GM12878 (cell line): ENCODE data around the gene NPLOC4. TPM values are rescaled to one million over a fixed set of nuclear protein-coding genes. Genes with fewer than 3 reads are reported as not detected.

Source experiments
- ATAC-seq: fragments of 200-7000 bp; cut with Tn5 transposase; 3 replicates; pipeline ENCODE4 v1.9.1; 2020; ENCODE audit warnings: mild to moderate bottlenecking, moderate library complexity
- BruUV-seq: library from RNA; stranded (reverse); fragments of 400-500 nt; replicated peaks from 2 replicates; lab custom pipeline; 2021; lab: Mats Ljungman, UMichigan
- CTCF ChIA-PET: fragments of 300-600 bp; sonication (Branson Sonifier 250); formaldehyde crosslinking; extraction: SDS; loops from one replicate; lab custom pipeline; 2021; ENCODE audit warnings: inconsistent platforms; lab: Yijun Ruan, JAX
- POLR2A ChIA-PET: fragments of 350-600 bp; formaldehyde crosslinking; extraction: SDS; loops from one replicate; lab custom pipeline; 2021; ENCODE audit warnings: inconsistent platforms; lab: Charles Lee
- RAD21 ChIA-PET: fragments of 300-600 bp; sonication (Branson Sonifier 250); formaldehyde crosslinking; loops from one replicate; lab custom pipeline; 2023; ENCODE audit warnings: antibody characterized with exemption; ENCODE audit not compliant: unreplicated experiment; lab: Charles Lee
- SMC1A ChIA-PET: fragments of 300-600 bp; sonication (Branson Sonifier 250); formaldehyde crosslinking; loops from one replicate; lab custom pipeline; 2023; ENCODE audit not compliant: unreplicated experiment, uncharacterized antibody; lab: Charles Lee
- DNase-seq: peaks from one replicate; pipeline ENCODE4 v3.0.0-alpha.2; 2011; ENCODE audit warnings: low read depth, low spot score
- FAIRE-seq: peaks from 3 replicates; lab custom pipeline; 2011; peaks lifted over from hg19 to GRCh38; lab: Jason Lieb, UNC
- H2AFZ ChIP-seq: 2 replicates; pipeline ENCODE4 v1.6.0; 2011; ENCODE audit warnings: low read depth, low read length, control low read depth; ENCODE audit not compliant: control insufficient read depth
- H3K27ac ChIP-seq: 2 replicates; pipeline ENCODE4 v1.5.1; 2011; ENCODE audit warnings: control low read depth; ENCODE audit not compliant: control insufficient read depth, insufficient read depth
- H3K27me3 ChIP-seq, 2 experiments: replicated peaks in 1 of 2; 2 replicates each; pipeline versions ENCODE4 v1.6.0 to v1.6.1; 2011; ENCODE audit warnings: low read length in 1 of 2; ENCODE audit not compliant: control insufficient read depth in 2 of 2, insufficient read depth in 2 of 2
- H3K36me3 ChIP-seq, 2 experiments: 2 replicates each; pipeline ENCODE4 v1.5.1; 2011; ENCODE audit warnings: low read length in 1 of 2; ENCODE audit not compliant: control insufficient read depth in 2 of 2, insufficient read depth in 2 of 2
- H3K4me1 ChIP-seq: 2 replicates; pipeline ENCODE4 v1.6.1; 2011; ENCODE audit warnings: mild to moderate bottlenecking, low read length, moderate library complexity, mixed read lengths; ENCODE audit not compliant: control insufficient read depth, insufficient read depth
- H3K4me2 ChIP-seq: 2 replicates; pipeline ENCODE4 v1.6.0; 2011; ENCODE audit warnings: control low read depth; ENCODE audit not compliant: control insufficient read depth, insufficient read depth
- H3K4me3 ChIP-seq: fragments of 200-600 bp; sonication (generic); 2 replicates; pipeline ENCODE4 v1.5.1; 2016
- H3K79me2 ChIP-seq: 2 replicates; pipeline ENCODE4 v1.6.0; 2011; ENCODE audit warnings: low read length; ENCODE audit not compliant: control insufficient read depth, insufficient read depth
- H3K9ac ChIP-seq: 2 replicates; pipeline ENCODE4 v1.8.0; 2011; ENCODE audit warnings: low read length, control low read depth, mixed read lengths; ENCODE audit not compliant: control insufficient read depth, insufficient read depth
- H3K9me3 ChIP-seq: replicated peaks from 3 replicates; pipeline ENCODE4 v1.5.1; 2011; ENCODE audit warnings: mild to moderate bottlenecking, low read length; ENCODE audit not compliant: control insufficient read depth, insufficient read depth
- H4K20me1 ChIP-seq: 2 replicates; pipeline ENCODE4 v1.6.0; 2011; ENCODE audit not compliant: control insufficient read depth, insufficient read depth
- BCL11A ChIP-seq: IDR thresholded peaks from 2 replicates; pipeline ENCODE4 v1.6.1; 2011; ENCODE audit warnings: low read depth, low read length
- BHLHE40 ChIP-seq, 2 experiments: fragments of 450-650 bp in 1 of 2; IDR thresholded peaks; 2 replicates each; pipeline ENCODE4 v1.6.1; 2011 to 2017; ENCODE audit warnings: low read depth in 2 of 2, borderline replicate concordance in 1 of 2, improper control_type of control experiment in 1 of 2, low read length in 1 of 2, mild to moderate bottlenecking in 1 of 2
- CEBPZ ChIP-seq: fragments of 150-350 bp; IDR thresholded peaks from 2 replicates; pipeline ENCODE4 v1.6.1; 2016; ENCODE audit warnings: low read depth, low read length
- FOXK2 ChIP-seq: fragments of 450-650 bp; IDR thresholded peaks from 2 replicates; pipeline ENCODE4 v1.6.1; 2017; ENCODE audit warnings: mild to moderate bottlenecking, moderate library complexity
- GATAD2B ChIP-seq: fragments of 450-650 bp; conservative IDR thresholded peaks from 2 replicates; pipeline ENCODE4 v1.6.1; 2017; ENCODE audit warnings: low read depth, mild to moderate bottlenecking, moderate library complexity
- IKZF1 ChIP-seq: fragments of 450-650 bp; conservative IDR thresholded peaks from 2 replicates; pipeline ENCODE4 v1.6.1; 2017; ENCODE audit warnings: antibody characterized with exemption, mild to moderate bottlenecking
- JUNB ChIP-seq: IDR thresholded peaks from 2 replicates; pipeline ENCODE4 v1.6.1; 2016; ENCODE audit warnings: antibody characterized with exemption, mild to moderate bottlenecking
- LARP7 ChIP-seq: fragments of 450-650 bp; IDR thresholded peaks from 2 replicates; pipeline ENCODE4 v1.6.1; 2017; ENCODE audit warnings: mild to moderate bottlenecking
- PAX5 ChIP-seq: IDR thresholded peaks from 2 replicates; pipeline ENCODE4 v1.6.1; 2011; ENCODE audit warnings: low read depth, low read length, borderline replicate concordance
- PAX8 ChIP-seq: fragments of 450-650 bp; IDR thresholded peaks from 2 replicates; pipeline ENCODE4 v1.6.1; 2017; ENCODE audit warnings: mild to moderate bottlenecking, moderate library complexity
- PBX3 ChIP-seq: IDR thresholded peaks from 2 replicates; pipeline ENCODE4 v1.6.1; 2011; ENCODE audit warnings: mild to moderate bottlenecking, low read depth, low read length, moderate library complexity; ENCODE audit not compliant: insufficient replicate concordance
- RAD21 ChIP-seq: IDR thresholded peaks from 2 replicates; pipeline ENCODE4 v1.6.1; 2011; ENCODE audit warnings: mild to moderate bottlenecking, low read depth, low read length, moderate library complexity; ENCODE audit not compliant: insufficient read depth
- RB1 ChIP-seq: fragments of 450-650 bp; formaldehyde crosslinking; IDR thresholded peaks from 2 replicates; pipeline ENCODE4 v1.6.1; 2017; ENCODE audit warnings: mild to moderate bottlenecking, borderline replicate concordance
- RELB ChIP-seq: fragments of 450-650 bp; IDR thresholded peaks from 2 replicates; pipeline ENCODE4 v1.6.1; 2017; ENCODE audit warnings: low read depth, mild to moderate bottlenecking, moderate library complexity
- SIN3A ChIP-seq: IDR thresholded peaks from 2 replicates; pipeline ENCODE4 v1.6.1; 2012; ENCODE audit warnings: low read depth, low read length, improper control_type of control experiment
- SMAD1 ChIP-seq: fragments of 450-650 bp; IDR thresholded peaks from 2 replicates; pipeline ENCODE4 v1.6.1; 2018; ENCODE audit warnings: mild to moderate bottlenecking, low read depth; ENCODE audit not compliant: partially characterized antibody
- TCF12 ChIP-seq: IDR thresholded peaks from 2 replicates; pipeline ENCODE4 v1.6.1; 2011; ENCODE audit warnings: low read depth, mild to moderate bottlenecking, low read length
- TCF3 ChIP-seq: IDR thresholded peaks from 2 replicates; pipeline ENCODE4 v1.6.1; 2012; ENCODE audit warnings: low read depth, mild to moderate bottlenecking, low read length, borderline replicate concordance; ENCODE audit not compliant: insufficient read depth
- YBX1 ChIP-seq: fragments of 450-650 bp; IDR thresholded peaks from 2 replicates; pipeline ENCODE4 v1.6.1; 2016; ENCODE audit warnings: antibody characterized with exemption
- ZNF207 ChIP-seq: fragments of 450-650 bp; IDR thresholded peaks from 2 replicates; pipeline ENCODE4 v1.6.1; 2014; ENCODE audit warnings: antibody characterized with exemption, mild to moderate bottlenecking, borderline replicate concordance
- WGBS: methylation state at CpG from one replicate; pipeline ENCODE4 v1.1.6; 2016; ENCODE audit warnings: low lambda C conversion rate; ENCODE audit not compliant: insufficient replicate concordance, insufficient coverage; ENCODE audit errors: missing lambda C conversion rate; 5-methylcytosine and 5-hydroxymethylcytosine counted together
- in situ Hi-C: fragments of 300-500 bp; cut with MboI; formaldehyde crosslinking; loops from 9 replicates; pipeline ENCODE4 v1.14.3; 2018; ENCODE audit warnings: mixed read lengths
- intact Hi-C: fragments of 100-400 bp; cut with micrococcal nuclease; formaldehyde crosslinking; loops from one replicate; pipeline ENCODE4 v1.14.2; 2022; ENCODE audit not compliant: unreplicated experiment
- polyA plus RNA-seq, 11 experiments: library from polyadenylated mRNA; depleted of rRNA in 4 of 11; unstranded in 6 of 11; stranded (reverse) in 5 of 11; fragments of >200 nt; fragmentation: Nextera tagmentation in 4 of 11; fragmentation: Illumina TruSeq in 1 of 11; extraction: Ambion mirVana in 4 of 11; extraction: Trizol in 1 of 11; gene quantifications; 1 replicate in 1 of 11; 2 replicates in 10 of 11; pipeline versions ENCODE4 v1.2.1 to v1.2.3, GENCODE V29; 2011 to 2016; ENCODE audit warnings: inconsistent platforms in 2 of 11, missing spikeins in 2 of 11, low read depth in 1 of 11
- total RNA-seq, 4 experiments: library from RNA; depleted of rRNA in 3 of 4; stranded (reverse); fragments of >200 nt in 3 of 4; fragmentation: Illumina TruSeq in 1 of 4; extraction: Trizol in 1 of 4; gene quantifications; 2 replicates each; pipeline versions ENCODE4 v1.2.1 to v1.2.3, GENCODE V29; 2013 to 2021

Gene NPLOC4
- total and polyA plus RNA-seq, 10 of the 15 experiments (the other 5 are each of a cell fraction or from before 2014, with no cell fraction given) = 1.5 to 83.7 (median 45.8) TPM

- H3K36me3 ChIP-seq = peaks cover 3 to 6% of the 10 kb centered on the region in 2 experiments
- peaks cover 33% of the 10 kb centered on the region for H3K4me1 ChIP-seq
- in situ Hi-C loops (no loop called here), intact Hi-C loops (loop anchor here (2.0 to 10.0 kb wide), 3 partner anchors 36 to 262 kb away; partner anchors contain the start of gene FAAP100)
- peaks cover 4% of the 10 kb centered on the region for H4K20me1 ChIP-seq
- FAIRE-seq (no peak), ATAC-seq (no peak), DNase-seq (no peak)
- WGBS = 13% methylated on average over 4 of the region's 4 CpGs
- H3K4me3 ChIP-seq = peak overlapping the region; percentile 72
- peaks cover 74% of the 10 kb centered on the region for H3K79me2 ChIP-seq
- no peaks in the 10 kb centered on the region for H3K27me3 ChIP-seq
- H3K9ac ChIP-seq = peak overlapping the region; percentile 87
- BruUV-seq = no TSS peak
- H3K4me2 ChIP-seq = peak overlapping the region; percentile 100
- no peak overlapping the region for H2AFZ ChIP-seq
- SMC1A ChIA-PET = interaction anchor here (0.8 to 1.1 kb wide), 3 partner anchors 45 to 84 kb away, joined by 3 to 4 read pairs (median 3); no protein-coding TSS in a partner anchor
- POLR2A ChIA-PET = interaction anchor here (0.5 to 2.1 kb wide), 11 partner anchors 8 to 788 kb away, joined by 3 to 11 read pairs (median 5); partner anchors contain the start of gene FAAP100
- peak overlapping the region; percentile 100 for H3K27ac ChIP-seq
- H3K9me3 ChIP-seq = no peaks in the 10 kb centered on the region; the same call in 2 of the 3 replicates
- RAD21 ChIA-PET = interaction anchor here (1.3 to 7.6 kb wide), 2 partner anchors 36 to 84 kb away, joined by 4 to 44 read pairs; partner anchors contain the start of gene FAAP100
- CTCF ChIA-PET = interaction anchor here (5.5 kb wide), 1 partner anchor 84 kb away, joined by 47 read pairs; no protein-coding TSS in a partner anchor
- TF ChIP-seq PBX3 = no peak
- no peak for TF ChIP-seq SMAD1
- TF ChIP-seq IKZF1 = 0 out of 2 replicates have a peak, but pooled peaks have one; percentile 20
- TF ChIP-seq FOXK2 = no peak
- TF ChIP-seq ZNF207 = no peak
- TF ChIP-seq BCL11A = no peak
- TF ChIP-seq BHLHE40 (IDR thresholded peaks at IDR 0.05; ENCODE audit: borderline replicate concordance in 1 of 2, low read depth in 2 of 2, low read length in 1 of 2) = no peak
- TF ChIP-seq JUNB = no peak
- no peak for TF ChIP-seq RAD21
- TF ChIP-seq TCF3 = no peak
- TF ChIP-seq RB1 = no peak
- TF ChIP-seq SIN3A = no peak
- TF ChIP-seq GATAD2B = no peak
- TF ChIP-seq RELB = no peak
- no peak for TF ChIP-seq PAX8
- no peak for TF ChIP-seq PAX5
- TF ChIP-seq YBX1 = no peak
- TF ChIP-seq LARP7 = peak; percentile 30; the same call in 1 of the 2 replicates
- no peak for TF ChIP-seq TCF12
- no peak for TF ChIP-seq CEBPZ
These were observed 120.5 kb downstream of the NPLOC4 start for GRCh38 chr17:81516439-81516838.
